Urinary bladder (tissue), 2 donors: ENCODE results near the gene STK26. TPM values are rescaled to one million over a fixed set of nuclear protein-coding genes. Genes with fewer than 3 reads are reported as not detected.

Experiments
- polyA plus RNA-seq: library from polyadenylated mRNA; stranded (reverse); fragments of 200-250 nt; gene quantifications from one replicate; pipeline ENCODE4 v1.2.3, GENCODE V29; 2013
- total RNA-seq: library from RNA; depleted of rRNA; stranded (reverse); fragments of >200 nt; gene quantifications from one replicate; pipeline ENCODE4 v1.2.3, GENCODE V29; 2014
- donor health status: healthy.

STK26 gene
- total and polyA plus RNA-seq, 2 donors, result 16.3 to 26.3 TPM

Other genes with a start within 250 kb of the STK26 start
- 0.48 TPM for gene FRMD7, start 104.7 kb downstream of the STK26 start, total RNA-seq
- gene FRMD7, start 104.7 kb downstream of the STK26 start, polyA plus RNA-seq, result not detected
- gene RAP2C, start 196.1 kb downstream of the STK26 start, total RNA-seq, result 30.8 TPM
- 21.9 TPM for gene RAP2C, start 196.1 kb downstream of the STK26 start, polyA plus RNA-seq